ENCODE results near the gene MEGF6.

DNA sequence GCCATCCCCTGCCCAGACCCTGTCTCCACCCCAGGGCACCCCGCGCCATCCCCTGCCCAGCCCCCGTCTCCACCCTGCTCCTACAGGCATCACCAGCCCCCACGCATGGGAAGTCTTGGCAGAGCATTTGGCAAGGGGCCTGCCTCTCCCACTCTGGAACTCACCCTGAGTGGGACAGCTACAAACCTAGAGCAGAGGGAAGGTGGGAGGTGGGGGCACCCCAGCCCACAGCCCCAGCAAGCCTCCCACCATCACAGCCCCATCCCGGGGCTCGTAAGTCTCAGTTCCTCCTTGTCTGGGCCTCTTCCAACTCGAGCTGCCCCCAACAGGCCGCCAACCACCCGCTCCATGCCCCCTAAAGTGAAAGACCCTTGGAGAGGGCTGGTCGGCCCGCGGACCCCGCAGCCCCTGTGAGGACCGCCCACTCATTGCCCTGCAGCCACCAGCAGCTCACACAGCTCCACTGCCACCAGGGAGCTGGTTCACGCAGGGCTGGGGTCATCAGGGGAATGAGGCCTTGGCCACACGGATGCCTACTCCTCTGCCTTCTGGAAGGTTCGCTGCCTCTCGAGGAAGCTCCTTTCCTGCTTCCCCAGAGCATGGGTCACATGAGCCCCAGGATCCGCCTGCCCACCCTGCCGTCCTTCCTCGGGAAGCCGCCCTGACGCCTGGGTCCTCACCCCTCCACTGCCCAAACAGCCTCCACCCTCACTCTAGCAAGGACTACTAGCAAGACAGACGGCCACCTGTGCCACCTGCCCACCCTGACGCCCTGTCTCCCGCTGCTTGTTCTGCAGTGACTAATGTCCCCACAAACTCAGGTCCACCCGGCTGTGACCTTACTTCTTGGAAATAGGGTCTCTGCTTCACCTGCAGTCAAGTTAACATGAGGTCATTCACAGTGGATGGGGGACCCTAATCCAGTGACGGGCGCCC, 14.4 kb downstream of the MEGF6 start:
- TF ChIP-seq, protein P1, sequence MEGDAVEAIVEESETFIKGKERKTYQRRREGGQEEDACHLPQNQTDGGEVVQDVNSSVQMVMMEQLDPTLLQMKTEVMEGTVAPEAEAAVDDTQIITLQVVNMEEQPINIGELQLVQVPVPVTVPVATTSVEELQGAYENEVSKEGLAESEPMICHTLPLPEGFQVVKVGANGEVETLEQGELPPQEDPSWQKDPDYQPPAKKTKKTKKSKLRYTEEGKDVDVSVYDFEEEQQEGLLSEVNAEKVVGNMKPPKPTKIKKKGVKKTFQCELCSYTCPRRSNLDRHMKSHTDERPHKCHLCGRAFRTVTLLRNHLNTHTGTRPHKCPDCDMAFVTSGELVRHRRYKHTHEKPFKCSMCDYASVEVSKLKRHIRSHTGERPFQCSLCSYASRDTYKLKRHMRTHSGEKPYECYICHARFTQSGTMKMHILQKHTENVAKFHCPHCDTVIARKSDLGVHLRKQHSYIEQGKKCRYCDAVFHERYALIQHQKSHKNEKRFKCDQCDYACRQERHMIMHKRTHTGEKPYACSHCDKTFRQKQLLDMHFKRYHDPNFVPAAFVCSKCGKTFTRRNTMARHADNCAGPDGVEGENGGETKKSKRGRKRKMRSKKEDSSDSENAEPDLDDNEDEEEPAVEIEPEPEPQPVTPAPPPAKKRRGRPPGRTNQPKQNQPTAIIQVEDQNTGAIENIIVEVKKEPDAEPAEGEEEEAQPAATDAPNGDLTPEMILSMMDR (IDR thresholded peaks at IDR 0.05) = no peak
- no peak for TF ChIP-seq POLR2A (IDR thresholded peaks at IDR 0.05)
- no peak for TF ChIP-seq POLR2AphosphoS5 (IDR thresholded peaks at IDR 0.05)
- no peak for TF ChIP-seq EP300 (IDR thresholded peaks at IDR 0.05; ENCODE audit: low read depth)
